Measurements from ENCODE around the gene KIAA1328.

GRCh38 chr18:36839835-36840234 lies 10.9 kb downstream of the KIAA1328 start:
- TF ChIP-seq CTCF (IDR thresholded peaks at IDR 0.05), result no peak
- no peak for TF ChIP-seq POLR2A (IDR thresholded peaks at IDR 0.05)

Data from tibial nerve (tissue), 3 donors.